HG03025 (cell line): ENCODE data around the gene GGTLC2.

Experiments
- ATAC-seq: cut with Tn5 transposase; IDR thresholded peaks from one replicate; pipeline ENCODE4 v1.9.1; 2021; ENCODE audit warnings: mild to moderate bottlenecking, moderate library complexity; ENCODE audit not compliant: unreplicated experiment, low FRiP score

Gene GGTLC2

DNA sequence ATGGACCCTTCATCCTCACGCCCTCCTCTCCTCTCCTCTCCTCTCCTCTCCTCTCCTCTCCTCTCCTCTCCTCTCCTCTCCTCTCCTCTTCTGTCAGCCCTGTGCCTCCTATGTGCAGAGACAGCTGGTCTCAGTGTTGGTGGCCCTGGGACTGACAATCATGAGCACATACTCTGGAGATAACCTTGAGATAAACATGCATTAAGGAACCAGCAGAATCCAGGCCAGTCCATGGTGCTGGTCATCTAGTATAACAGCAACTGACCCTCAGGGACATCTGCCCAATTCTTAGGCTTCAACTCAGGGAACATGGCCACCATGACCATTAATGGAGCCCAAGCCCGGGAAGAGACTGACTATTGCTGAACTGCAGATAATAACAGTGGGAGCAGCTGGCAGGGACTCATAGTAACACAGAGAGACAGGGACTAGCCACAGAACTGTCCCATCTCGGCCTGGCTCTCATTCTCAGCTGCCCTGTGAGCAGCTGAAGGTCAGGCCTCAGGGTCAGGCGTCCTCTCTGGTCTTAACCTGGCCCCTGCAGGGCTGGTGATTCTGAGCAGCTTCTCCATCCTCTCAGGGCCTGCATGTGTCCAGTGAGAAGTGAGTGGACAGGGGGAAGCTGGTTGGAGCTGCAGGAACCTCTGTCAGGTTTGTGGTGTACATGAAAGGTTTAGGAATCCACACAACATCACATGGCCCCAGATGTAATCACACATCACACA is 45.4 kb downstream of the GGTLC2 start:
- no peak for ATAC-seq

- no peak for ATAC-seq
These were observed 46.6 kb downstream of the GGTLC2 start for GRCh38 chr22:22691055-22691454.

GRCh38 chr22:22691716-22692701 is 47.6 kb downstream of the GGTLC2 start:
- ATAC-seq = no peak

DNA sequence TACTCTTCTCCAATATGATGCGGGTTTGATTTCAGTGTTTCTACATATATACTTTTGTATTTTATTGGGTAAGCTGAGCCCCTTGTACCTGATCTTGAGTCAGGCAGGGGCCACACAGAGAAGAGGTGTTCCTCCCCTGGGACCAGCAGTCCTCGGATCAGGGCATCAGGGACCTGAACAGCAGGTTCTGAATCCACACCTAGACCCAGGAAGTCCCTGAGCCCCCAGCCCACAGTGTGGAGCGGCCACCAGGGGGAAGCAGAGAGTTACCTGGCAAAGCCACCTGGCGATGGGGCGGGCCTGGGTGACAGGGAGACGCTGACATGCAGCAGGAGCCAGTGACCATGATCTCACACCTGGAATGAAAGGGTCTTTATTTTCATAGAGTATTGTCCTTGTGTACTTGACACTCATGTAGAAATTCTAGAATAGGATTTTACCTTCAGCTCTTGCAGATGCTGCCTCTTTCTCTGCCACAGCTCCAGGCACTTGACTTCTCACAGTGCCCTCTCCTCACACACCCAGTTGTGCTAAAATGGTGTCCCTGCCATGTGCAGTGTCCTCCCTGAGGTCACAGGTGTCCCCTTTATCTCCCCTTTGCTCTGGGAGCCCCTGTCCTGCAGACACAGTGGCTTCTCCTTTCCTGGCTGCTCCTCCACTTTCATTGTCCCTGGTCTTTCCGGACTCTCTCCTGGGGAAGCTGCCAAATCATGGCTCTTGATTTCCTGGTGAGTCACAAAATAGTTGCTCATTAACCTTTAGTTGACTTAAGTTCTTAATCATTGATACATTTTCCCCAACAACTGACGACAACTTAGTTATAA is 48.5 kb downstream of the GGTLC2 start:
- ATAC-seq = no peak

- no peak for ATAC-seq
These were observed 49.1 kb downstream of the GGTLC2 start for GRCh38 chr22:22693531-22693884.

GRCh38 chr22:22694106-22694505 is 49.7 kb downstream of the GGTLC2 start:
- no peak for ATAC-seq

- ATAC-seq = no peak
These were observed 51.7 kb downstream of the GGTLC2 start for GRCh38 chr22:22696104-22696503.
